Stimulated activated CD4-positive, alpha-beta T cell treated with anti-CD3 and anti-CD28 coated beads, TNF-alpha, amount 100 ng/mL, for 4 hours (primary cell): ENCODE measurements around the gene BCL3.

Experiments used
- DNase-seq, 3 experiments: peaks; one replicate each; pipeline ENCODE4 v3.0.0-alpha.2; 2020; ENCODE audit warnings: low read depth in 3 of 3

Gene BCL3

GRCh38 chr19:44741841-44742329 is 6.6 kb upstream of the BCL3 start:
- no peak for DNase-seq

GRCh38 chr19:44742330-44743061 is 6.0 kb upstream of the BCL3 start:
- DNase-seq, result no peak

DNA sequence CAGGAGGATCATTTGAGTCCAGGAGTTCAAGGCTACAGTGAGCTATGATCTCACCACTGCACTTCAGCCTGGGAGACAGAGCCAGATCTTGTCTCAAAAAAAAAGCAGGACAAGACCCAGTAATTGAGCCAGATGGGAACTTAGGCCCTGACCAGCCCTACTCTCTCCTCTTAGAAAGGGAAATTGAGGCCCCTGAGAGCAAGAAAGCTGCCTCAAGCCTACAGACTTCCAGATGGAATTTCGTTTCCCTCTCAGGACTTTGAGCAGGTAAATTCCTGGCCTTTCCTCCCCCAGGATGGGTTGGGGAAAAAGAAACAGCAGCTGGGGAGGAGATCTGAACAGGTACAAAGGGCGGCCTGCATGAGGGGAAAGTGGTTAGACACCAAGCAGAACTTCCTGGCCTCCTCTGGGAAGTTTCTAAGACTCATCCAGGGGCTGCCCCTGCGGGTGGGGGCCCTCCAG is 3.6 kb upstream of the BCL3 start:
- no peak for DNase-seq

DNA sequence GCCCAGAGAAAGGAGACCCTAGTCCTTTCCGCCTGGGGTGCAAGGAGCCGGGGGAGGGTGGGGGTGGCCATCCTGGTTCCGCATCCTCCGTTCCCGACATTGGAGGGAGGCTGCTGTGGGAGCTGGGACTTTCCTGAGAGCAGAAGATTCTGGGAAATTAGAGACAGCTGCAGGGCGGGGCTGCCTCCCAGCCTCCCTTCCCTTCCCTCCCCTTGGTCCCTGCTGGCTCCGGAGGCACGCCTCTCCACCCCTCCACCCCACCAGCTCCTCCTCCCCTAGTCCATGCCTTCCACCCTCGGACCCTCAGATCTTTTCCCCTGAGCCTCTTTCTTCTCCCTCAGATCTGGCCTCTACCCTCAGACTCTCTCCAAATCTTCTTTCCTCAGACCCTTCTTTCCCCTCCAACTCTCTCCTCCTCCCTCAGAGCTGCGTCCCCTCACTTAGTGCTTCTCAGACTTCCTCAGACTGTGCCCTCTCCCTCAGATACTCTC is 3.1 kb upstream of the BCL3 start:
- no peak for DNase-seq

- no peak for DNase-seq
Measured at GRCh38 chr19:44745887-44746600, 2.5 kb upstream of the BCL3 start.

GRCh38 chr19:44746616-44746945 is 1.9 kb upstream of the BCL3 start:
- no peak for DNase-seq

- DNase-seq, result peak; percentile 89 to 94 (median 94)
Measured at GRCh38 chr19:44746946-44747738, 1.4 kb upstream of the BCL3 start.

DNA sequence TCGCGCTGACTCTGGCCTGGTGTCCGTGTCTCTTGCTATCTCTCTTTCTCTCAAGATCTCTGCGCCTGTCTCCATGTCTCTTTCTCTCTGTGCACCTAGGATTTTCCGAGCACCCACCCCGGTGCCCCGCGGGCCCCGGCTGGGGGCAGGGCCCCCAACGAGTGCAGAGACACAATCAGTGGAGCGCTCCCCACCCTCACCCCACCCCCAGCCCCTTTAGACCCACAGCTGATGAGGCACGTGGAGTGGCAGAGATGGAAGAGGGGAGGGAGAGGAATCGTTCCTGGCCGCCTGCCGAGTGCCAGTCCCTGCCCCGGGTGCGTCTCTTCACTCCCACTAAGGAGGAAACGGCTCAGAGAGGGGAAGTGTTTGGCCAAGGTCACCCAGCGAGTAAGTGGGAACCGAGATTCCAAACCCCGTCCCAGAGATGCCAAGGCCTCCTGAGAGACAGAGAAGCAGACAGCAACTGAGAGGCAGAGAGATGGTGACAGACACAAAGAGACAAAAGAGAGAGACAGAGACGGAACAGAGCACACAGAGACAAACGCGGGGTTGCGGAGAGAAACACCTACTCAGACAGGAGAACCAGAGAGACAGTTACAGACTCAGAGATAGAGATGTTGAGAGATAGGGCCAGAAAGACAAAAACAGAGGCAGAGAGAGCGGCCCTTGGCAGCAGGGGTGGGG is 626 bp upstream of the BCL3 start:
- peak in 2 of 3 experiments; percentile 8 to 31 for DNase-seq

DNA sequence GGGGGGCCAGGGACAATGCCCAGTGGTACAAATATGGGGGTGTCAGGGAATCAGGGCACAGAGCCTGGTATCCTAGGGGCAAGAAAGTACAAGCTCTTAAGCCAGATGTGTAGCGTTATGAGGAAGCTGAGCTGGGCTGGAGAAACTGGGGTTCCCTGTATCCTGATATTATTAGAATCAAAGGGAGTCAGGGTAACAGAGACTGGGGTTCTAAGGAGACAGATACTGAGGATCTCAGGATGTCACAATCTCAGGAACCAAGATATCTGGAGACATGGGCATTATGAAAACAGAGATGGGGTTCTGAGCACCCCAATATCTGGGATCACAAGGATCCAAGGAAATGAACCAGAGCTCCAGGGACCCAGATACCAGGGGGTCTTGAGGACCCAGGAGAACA is 784 bp downstream of the BCL3 start:
- no peak for DNase-seq

DNA sequence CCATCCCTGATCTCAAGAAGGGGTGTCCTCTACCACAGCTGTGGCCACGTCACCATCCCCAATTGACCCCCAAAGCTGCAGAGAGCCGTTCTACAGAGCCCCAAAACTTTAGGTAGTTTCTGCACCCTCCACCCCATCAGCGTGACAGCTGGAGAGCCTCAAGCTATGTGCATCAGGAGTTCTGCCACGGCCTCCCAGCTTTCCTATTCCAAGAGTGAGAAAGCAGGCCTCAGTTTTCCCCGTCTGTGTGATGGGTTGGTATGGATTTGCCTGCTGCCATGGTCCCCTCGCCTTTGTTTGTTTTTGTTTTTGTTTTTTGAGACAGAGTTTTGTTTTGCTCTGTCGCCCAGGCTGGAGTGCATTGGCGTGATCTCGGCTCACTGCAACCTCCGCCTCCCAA is 1.5 kb downstream of the BCL3 start:
- DNase-seq, result no peak

GRCh38 chr19:44752123-44752815 is 3.8 kb downstream of the BCL3 start:
- DNase-seq, result no peak

- DNase-seq, result peak; percentile 75 to 91 (median 87)
Measured at GRCh38 chr19:44752816-44753625, 4.5 kb downstream of the BCL3 start.

DNA sequence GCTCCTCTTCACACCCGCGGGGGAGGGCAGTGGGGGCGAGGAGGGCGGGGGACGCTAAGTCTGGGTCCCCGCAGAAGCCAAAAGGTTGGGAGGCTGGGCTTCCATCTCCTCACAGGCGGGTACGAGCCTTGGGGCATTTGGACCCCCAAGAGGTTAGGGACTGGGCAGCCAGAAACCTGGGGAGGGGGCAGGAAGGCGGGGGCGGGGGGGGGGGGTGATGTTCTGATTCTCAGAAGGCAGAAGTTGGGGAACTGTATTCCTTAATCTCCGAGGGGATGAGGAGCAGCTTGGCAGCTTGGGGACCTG is 5.1 kb downstream of the BCL3 start:
- no peak for DNase-seq

DNA sequence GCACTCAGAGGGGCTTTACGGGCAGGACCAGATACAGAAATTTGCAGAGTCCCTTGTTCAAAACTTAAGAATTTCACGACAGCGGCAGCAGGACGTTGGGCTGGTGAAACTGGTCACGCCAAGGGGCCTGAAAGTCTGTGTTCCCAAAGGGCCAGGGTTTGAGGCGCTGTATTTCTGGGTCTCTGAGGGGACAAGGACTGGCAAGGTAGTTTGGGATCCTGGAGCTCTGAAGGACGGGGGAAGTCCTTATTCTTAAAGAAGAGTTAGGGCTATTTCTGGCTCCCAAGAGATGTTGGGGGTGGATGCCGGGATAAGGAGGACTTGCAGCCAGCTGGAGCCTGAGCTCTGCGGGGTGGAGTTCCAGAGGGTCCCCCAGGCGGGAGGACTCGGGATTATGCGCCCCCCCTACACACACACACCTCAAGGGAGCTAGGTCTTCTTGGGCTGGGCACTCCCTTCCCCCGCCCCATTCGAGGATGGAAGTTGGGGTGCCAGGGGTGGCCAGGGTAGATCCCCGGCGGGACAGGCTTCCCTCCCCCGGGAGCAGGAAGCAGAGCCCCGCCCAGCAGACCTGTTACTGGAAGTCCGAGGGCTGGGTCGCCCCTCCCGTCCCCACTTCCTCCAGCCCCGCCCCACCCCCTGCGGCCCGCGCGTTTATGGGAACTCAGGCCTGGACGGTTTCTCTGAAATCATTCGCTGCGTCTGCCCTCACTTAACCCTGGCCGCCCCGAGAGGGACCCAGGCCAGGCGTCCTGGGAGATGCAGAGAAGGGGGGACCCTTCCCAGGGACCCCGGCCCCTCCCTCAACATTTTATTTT is 5.6 kb downstream of the BCL3 start:
- DNase-seq, result peak; percentile 53 to 70 (median 66)

DNA sequence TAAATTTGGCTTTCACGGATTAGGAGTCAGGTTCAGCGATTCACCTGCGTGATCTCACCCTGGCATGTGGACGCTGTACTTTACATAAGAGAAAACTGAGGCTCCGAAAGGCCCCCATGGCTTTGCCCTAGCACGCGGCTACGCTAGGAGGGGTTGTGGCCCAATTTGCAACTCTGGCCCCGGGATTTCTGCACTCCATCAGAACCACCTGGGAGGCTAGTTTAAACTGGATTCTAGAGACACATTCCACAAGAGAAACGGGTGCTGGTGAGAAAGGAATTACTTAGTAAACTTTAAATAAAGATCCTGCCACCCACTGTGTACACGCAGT is 6.2 kb downstream of the BCL3 start:
- no peak for DNase-seq

DNA sequence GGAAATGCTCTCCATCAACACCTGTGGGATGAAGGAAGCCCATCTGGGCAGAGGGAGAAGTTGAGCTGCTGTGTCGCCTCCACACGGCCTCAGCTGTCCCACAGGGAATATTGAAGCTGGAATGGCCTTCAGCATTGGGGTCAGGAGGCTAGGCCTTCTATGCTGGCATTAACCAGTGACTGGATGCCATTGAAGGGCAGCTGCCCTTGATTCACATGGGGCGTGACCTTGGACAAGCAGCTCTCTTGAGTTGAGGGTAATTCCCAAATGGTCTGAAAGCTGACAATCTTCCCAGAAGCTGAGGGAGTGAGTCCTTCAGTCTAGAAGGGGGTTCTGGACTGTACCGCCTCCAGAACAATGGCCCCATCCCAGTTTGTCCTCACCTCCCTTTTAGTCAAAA is 6.7 kb downstream of the BCL3 start:
- no peak for DNase-seq

- no peak for DNase-seq
Measured at GRCh38 chr19:44756089-44756562, 7.6 kb downstream of the BCL3 start.

- DNase-seq, result no peak
Measured at GRCh38 chr19:44757057-44757734, 8.7 kb downstream of the BCL3 start.
